Heart left ventricle (tissue), 16 donors: ENCODE data around the gene LPCAT1. TPM values are rescaled to one million over a fixed set of nuclear protein-coding genes. Genes with fewer than 3 reads are reported as not detected.
A peak's percentile ranks its signal among the peaks of the same experiment; 100 is the strongest.

ENCODE experiments used
- ATAC-seq, 4 donors: fragments of 200-7000 bp; cut with Tn5 transposase; one replicate each; pipeline ENCODE4 v1.9.1; 2020 to 2022; ENCODE audit warnings: moderate library complexity in 4 of 4, mild to moderate bottlenecking in 3 of 4, moderate number of reproducible peaks in 1 of 4
- DNase-seq, 5 donors: peaks; one replicate each; pipeline ENCODE4 v3.0.0-alpha.2; 2020
- H3K27ac ChIP-seq, 12 donors: fragments of 200-600 bp; sonication (generic) in 4 of 12; one replicate each; pipeline versions ENCODE4 v1.5.0 to v1.8.0; 2016 to 2022; ENCODE audit warnings: mild to moderate bottlenecking in 2 of 12
- H3K27me3 ChIP-seq, 9 donors: fragments of 200-600 bp; sonication (generic) in 2 of 9; one replicate each; pipeline versions ENCODE4 v1.5.1 to v1.8.0; 2016 to 2022; ENCODE audit warnings: mild to moderate bottlenecking in 3 of 9
- H3K36me3 ChIP-seq, 9 donors: fragments of 200-600 bp; sonication (generic) in 2 of 9; one replicate each; pipeline versions ENCODE4 v1.5.0 to v1.8.0; 2018 to 2022; ENCODE audit warnings: mild to moderate bottlenecking in 2 of 9
- H3K4me1 ChIP-seq, 12 donors: fragments of 200-600 bp; sonication (generic) in 4 of 12; one replicate each; pipeline versions ENCODE4 v1.5.0 to v1.8.0; 2016 to 2022; ENCODE audit warnings: mild to moderate bottlenecking in 3 of 12
- H3K4me3 ChIP-seq, 12 donors: fragments of 200-600 bp; sonication (generic) in 4 of 12; one replicate each; pipeline versions ENCODE4 v1.5.0 to v1.8.0; 2017 to 2022; ENCODE audit warnings: mild to moderate bottlenecking in 9 of 12, moderate library complexity in 4 of 12
- H3K9me3 ChIP-seq, 12 donors: fragments of 200-600 bp; sonication (generic) in 4 of 12; one replicate each; pipeline versions ENCODE4 v1.5.0 to v1.8.0; 2016 to 2022; ENCODE audit warnings: mild to moderate bottlenecking in 1 of 12
- POLR2A ChIP-seq, 2 donors: fragments of 450-650 bp; IDR thresholded peaks; one replicate each; pipeline ENCODE4 v1.6.1; 2017; ENCODE audit warnings: antibody characterized with exemption in 2 of 2, mild to moderate bottlenecking in 2 of 2, moderate library complexity in 2 of 2
- WGBS, 4 donors: extraction: QIAGEN DNeasy Blood & Tissue Kit in 2 of 4; methylation state at CpG; one replicate each; pipeline versions ENCODE4 v1.1.5 to v1.1.7; 2013 to 2018; 5-methylcytosine and 5-hydroxymethylcytosine counted together
- intact Hi-C, 10 donors: fragments of 100-400 bp; cut with DNase I; formaldehyde crosslinking; loops; one replicate each; pipeline versions ENCODE4 v1.11.1 to v1.14.2; 2022
- polyA plus RNA-seq, 2 donors: library from polyadenylated mRNA; stranded (reverse); fragments of 200-250 nt; gene quantifications; one replicate each; pipeline ENCODE4 v1.2.3, GENCODE V29; 2013
- total RNA-seq, 9 donors: library from RNA; depleted of rRNA in 2 of 9; stranded (reverse); fragments of >200 nt in 2 of 9; fragmentation: NEBNext Ultra II Directional in 3 of 9; extraction: Animal tissue kit (Norgen Biotek cat#: 25700) in 3 of 9; gene quantifications; one replicate each; pipeline versions ENCODE4 v1.1.0 to v1.2.4, GENCODE V29; 2016 to 2023
- TF ChIP-seq, protein P1 (sequence below), 12 donors: fragments of 200-600 bp; sonication (generic) in 4 of 12; IDR thresholded peaks; one replicate each; pipeline versions ENCODE4 v1.5.0 to v1.8.0; 2018 to 2022; ENCODE audit warnings: antibody characterized with exemption in 12 of 12, mild to moderate bottlenecking in 5 of 12
- donor health status: ischemic (EF 13 %, LVEDD 7.1; RV severe dilation, severe dysfunction).
- donor health status: healthy with polysubstance abuse.
- donor health status: DM: no; HTN: yes; CAD: no.
- donor health status: DM: no; HTN: no; CAD: no.
- donor health status: ischemic (EF 25% LVEDD 6.9; RV normal size, moderate dysfunction).
- donor health status: ischemic (EF 25% LVEDD 5.7; RV mildly dilated, moderate dysfunction).
- donor health status: healthy.
- donor health status: DM: yes; HTN: yes; CAD: no.
- donor health status: ischemic (EF 35%, LVEDD 5.7; RV mildly dilated, moderate dysfunction).
- donor health status: nonischemic (EF 11% LVEDD 7.7; RV severe dilation, severe dysfunction).
- donor health status: DM: yes; HTN: yes; CAD: no.
- donor health status: PGD.
- donor health status: ischemic (EF 29% LVEDD 5.4; RV normal size, mild dysfunction).
- donor health status: nonischemic (EF 23%, LVEDD 6.1; RV moderate dilation, normal function).

Gene LPCAT1
- total and polyA plus RNA-seq, 11 donors = 8.2 to 30.6 (median 9.9) TPM

- H3K27ac ChIP-seq = peak overlapping the region in 2 of 12 donors; percentile 22 to 84
- intact Hi-C loops = loop anchor here in 3 of 10 donors (5.0 to 10.0 kb wide), 2 partner anchors 162 to 165 kb away; no protein-coding TSS in a partner anchor
- H3K9me3 ChIP-seq = no peaks in the 10 kb centered on the region
- no peak for TF ChIP-seq POLR2A (IDR thresholded peaks at IDR 0.05)
- TF ChIP-seq, protein P1, sequence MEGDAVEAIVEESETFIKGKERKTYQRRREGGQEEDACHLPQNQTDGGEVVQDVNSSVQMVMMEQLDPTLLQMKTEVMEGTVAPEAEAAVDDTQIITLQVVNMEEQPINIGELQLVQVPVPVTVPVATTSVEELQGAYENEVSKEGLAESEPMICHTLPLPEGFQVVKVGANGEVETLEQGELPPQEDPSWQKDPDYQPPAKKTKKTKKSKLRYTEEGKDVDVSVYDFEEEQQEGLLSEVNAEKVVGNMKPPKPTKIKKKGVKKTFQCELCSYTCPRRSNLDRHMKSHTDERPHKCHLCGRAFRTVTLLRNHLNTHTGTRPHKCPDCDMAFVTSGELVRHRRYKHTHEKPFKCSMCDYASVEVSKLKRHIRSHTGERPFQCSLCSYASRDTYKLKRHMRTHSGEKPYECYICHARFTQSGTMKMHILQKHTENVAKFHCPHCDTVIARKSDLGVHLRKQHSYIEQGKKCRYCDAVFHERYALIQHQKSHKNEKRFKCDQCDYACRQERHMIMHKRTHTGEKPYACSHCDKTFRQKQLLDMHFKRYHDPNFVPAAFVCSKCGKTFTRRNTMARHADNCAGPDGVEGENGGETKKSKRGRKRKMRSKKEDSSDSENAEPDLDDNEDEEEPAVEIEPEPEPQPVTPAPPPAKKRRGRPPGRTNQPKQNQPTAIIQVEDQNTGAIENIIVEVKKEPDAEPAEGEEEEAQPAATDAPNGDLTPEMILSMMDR (IDR thresholded peaks at IDR 0.05) = no peak
- ATAC-seq (peak; percentile 17 to 68 (median 50)), DNase-seq (peak; percentile 56 to 85 (median 68))
- H3K36me3 ChIP-seq = peaks cover 0 to 50% (median 26%) of the 10 kb centered on the region in 9 donors
- 63 to 74% (median 70%) methylated on average over 12 to 14 of the region's 14 CpGs for WGBS, 4 donors
- peaks cover 0 to 46% (median 0%) of the 10 kb centered on the region in 12 donors for H3K4me1 ChIP-seq
- no peaks in the 10 kb centered on the region for H3K27me3 ChIP-seq
- H3K4me3 ChIP-seq = no peak overlapping the region
Measured at GRCh38 chr5:1480217-1480616, 43.5 kb downstream of the LPCAT1 start.

GRCh38 chr5:1479581-1480188 is 44.1 kb downstream of the LPCAT1 start:
- Histone ChIP-seq H3K36me3 (peaks cover 0 to 54% (median 31%) of the 10 kb centered on the region in 9 donors), H3K4me1 (peaks cover 0 to 46% (median 0%) of the 10 kb centered on the region in 12 donors)
- peak in 2 of 5 donors; percentile 30 to 65 for DNase-seq

GRCh38 chr5:1479066-1479465 is 44.7 kb downstream of the LPCAT1 start:
- Histone ChIP-seq H3K36me3 (peaks cover 0 to 54% (median 35%) of the 10 kb centered on the region in 9 donors), H3K27ac (peak overlapping the region in 1 of 12 donors; percentile 84), H3K9me3 (no peaks in the 10 kb centered on the region), H3K27me3 (no peaks in the 10 kb centered on the region), H3K4me3 (peak overlapping the region in 1 of 12 donors; percentile 3), H3K4me1 (peaks cover 0 to 46% (median 0%) of the 10 kb centered on the region in 12 donors)
- ATAC-seq = no peak
- 92 to 96% (median 94%) methylated on average over 7 of the region's 7 CpGs for WGBS, 4 donors
- no peak for DNase-seq
- TF ChIP-seq, protein P1 (IDR thresholded peaks at IDR 0.05) = no peak
- TF ChIP-seq POLR2A (IDR thresholded peaks at IDR 0.05) = no peak
- intact Hi-C loops = loop anchor here in 2 of 10 donors (10.0 kb wide), 1 partner anchor 166 kb away; no protein-coding TSS in a partner anchor

More at GRCh38 chr5:1479581-1480188, 44.1 kb downstream of the LPCAT1 start:
- peak in 3 of 4 donors; percentile 8 to 43 (median 24) for ATAC-seq
- intact Hi-C loops = loop anchor here in 5 of 10 donors (5.0 to 10.0 kb wide), 2 partner anchors 163 to 165 kb away; no protein-coding TSS in a partner anchor
- H3K9me3 ChIP-seq = no peaks in the 10 kb centered on the region
- no peak for TF ChIP-seq POLR2A (IDR thresholded peaks at IDR 0.05)
- TF ChIP-seq, protein P1 (IDR thresholded peaks at IDR 0.05) = peak; percentile 22 to 74 (median 57)
- H3K27me3 ChIP-seq = no peaks in the 10 kb centered on the region
- H3K27ac ChIP-seq = peak overlapping the region in 2 of 12 donors; percentile 22 to 84
- WGBS, 4 donors = 50 to 59% (median 57%) methylated on average over 21 of the region's 21 CpGs
- H3K4me3 ChIP-seq = peak overlapping the region in 1 of 12 donors; percentile 3
